GM12891 (cell line): ENCODE results near the gene NAA80.

Source experiments
- PAX5 ChIP-seq: IDR thresholded peaks from 2 replicates; pipeline ENCODE4 v1.6.1; 2011; ENCODE audit warnings: low read length, moderate library complexity, mild to moderate bottlenecking; ENCODE audit not compliant: insufficient read depth, severe bottlenecking
- POLR2A ChIP-seq: IDR thresholded peaks from 2 replicates; pipeline ENCODE4 v1.6.1; 2011; ENCODE audit warnings: low read depth, low read length, control low read depth
- POLR2AphosphoS5 ChIP-seq: IDR thresholded peaks from 2 replicates; pipeline ENCODE4 v1.6.1; 2011; ENCODE audit warnings: low read depth, low read length, control low read depth
- POU2F2 ChIP-seq: IDR thresholded peaks from 2 replicates; pipeline ENCODE4 v1.6.1; 2011; ENCODE audit warnings: low read depth, mild to moderate bottlenecking, control low read depth, low read length, moderate library complexity
- SPI1 ChIP-seq: IDR thresholded peaks from 2 replicates; pipeline ENCODE4 v1.6.1; 2011; ENCODE audit warnings: low read depth, low read length, control low read depth
- TAF1 ChIP-seq: IDR thresholded peaks from 2 replicates; pipeline ENCODE4 v1.6.1; 2011; ENCODE audit warnings: low read depth, low read length, control low read depth

GRCh38 chr3:50319181-50319893 lies 20.1 kb upstream of the NAA80 start:
- TF ChIP-seq POLR2AphosphoS5 (no peak), SPI1 (no peak), POLR2A (no peak), POU2F2 (no peak), TAF1 (no peak), PAX5 (no peak)
